Measurements from ENCODE around the gene ZRANB2. TPM values are rescaled to one million over a fixed set of nuclear protein-coding genes. Genes with fewer than 3 reads are reported as not detected.

ZRANB2 gene
- total RNA-seq, 1 experiment from 2014 or later = 103 TPM

GRCh38 chr1:71106658-71107322, 26.0 kb upstream of the ZRANB2 start:
- Mint-ChIP-seq H3K36me3 (ENCODE audit: insufficient read depth in 1 of 3, low read depth in 3 of 3) (no peaks in the 10 kb centered on the region), H3K4me1 (peaks cover 3 to 4% of the 10 kb centered on the region in 2 experiments), H3K4me3 (no peak overlapping the region), H3K9me3 (no peaks in the 10 kb centered on the region; a peak in 1 of 5 replicates), H3K27ac (no peak overlapping the region; a peak in 1 of 7 replicates), H3K27me3 (ENCODE audit: low read depth) (no peaks in the 10 kb centered on the region)
- Histone ChIP-seq H4K5ac (ENCODE audit: insufficient read length, low read depth, low read length) (no peak overlapping the region), H3K23ac (ENCODE audit: insufficient read length, low read depth, low read length) (no peak overlapping the region), H2BK20ac (ENCODE audit: low read depth, low read length, poor library complexity, severe bottlenecking) (no peak overlapping the region), H2BK12ac (ENCODE audit: insufficient read length, low read depth, low read length) (no peak overlapping the region), H2AFZ (ENCODE audit: low read length) (no peak overlapping the region), H3K23me2 (ENCODE audit: insufficient read length, low read depth, low read length, poor library complexity, severe bottlenecking) (no peaks in the 10 kb centered on the region), H2AK5ac (ENCODE audit: insufficient read length, low read length) (no peak overlapping the region), H4K20me1 (ENCODE audit: control insufficient read depth, insufficient read depth, insufficient read length) (no peaks in the 10 kb centered on the region), H3K27me3 (ENCODE audit: insufficient read depth, low read length) (no peaks in the 10 kb centered on the region), H3K9me3 (ENCODE audit: control insufficient read depth, low read depth, low read length) (no peaks in the 10 kb centered on the region), H3K56ac (ENCODE audit: insufficient read length, low read depth, low read length) (no peak overlapping the region), H4K8ac (replicated peaks; ENCODE audit: insufficient read length, low read depth, low read length) (no peak overlapping the region), H3K4me1 (ENCODE audit: insufficient read depth, low read length) (peaks cover 2% of the 10 kb centered on the region; the same call in 1 of the 2 replicates), H2BK5ac (ENCODE audit: insufficient read length, low read length) (no peak overlapping the region), H3K27ac (ENCODE audit: insufficient read length, low read depth, low read length) (no peak overlapping the region), H3K18ac (ENCODE audit: insufficient read length, low read depth, low read length) (no peak overlapping the region), H3T11ph (ENCODE audit: low read length) (no peak overlapping the region), H3K4ac (ENCODE audit: low read depth, low read length) (no peak overlapping the region), H3K79me1 (ENCODE audit: insufficient read depth, low read depth, low read length, poor library complexity, severe bottlenecking) (no peaks in the 10 kb centered on the region), H3K79me2 (ENCODE audit: insufficient read depth, low read length) (no peaks in the 10 kb centered on the region), H2BK120ac (ENCODE audit: low read depth, low read length, poor library complexity, severe bottlenecking) (no peak overlapping the region), H4K91ac (ENCODE audit: insufficient read length, low read depth, low read length) (no peak overlapping the region), H3K9ac (ENCODE audit: extremely low read depth, insufficient read length, low read length) (no peak overlapping the region), H2BK15ac (ENCODE audit: low read depth, low read length) (no peak overlapping the region), H3K4me2 (ENCODE audit: insufficient read depth, insufficient read length, low read length) (no peak overlapping the region), H3K14ac (ENCODE audit: insufficient read depth, low read length) (no peak overlapping the region)
- DNase-seq = no peak
- TF ChIP-seq CTCF (conservative IDR thresholded peaks at IDR 0.05) = no peak
- no CpG with 5 or more reads among the region's 8 CpGs for WGBS (ENCODE audit: extremely low coverage, insufficient read length, low lambda C conversion rate)
